ENCODE data around the gene SLC2A3.
"Not testable (repeated sequence)": the region's sequence is repeated elsewhere in the genome, so short reads cannot be mapped to it uniquely, and the experiment has no call there.

SLC2A3 gene

GRCh38 chr12:7915661-7916403, 20.2 kb downstream of the SLC2A3 start:
- no peak for DNase-seq

- DNase-seq = not testable (repeated sequence)
Observed at GRCh38 chr12:7910106-7910505, 25.9 kb downstream of the SLC2A3 start.

- peak; percentile 40 for DNase-seq
Observed at GRCh38 chr12:7907009-7907408, 29.0 kb downstream of the SLC2A3 start.

GRCh38 chr12:7906303-7906702, 29.7 kb downstream of the SLC2A3 start:
- DNase-seq = not testable (repeated sequence)

- DNase-seq = peak; percentile 27
Observed at GRCh38 chr12:7905600-7906125, 30.3 kb downstream of the SLC2A3 start.

GRCh38 chr12:7905071-7905470, 30.9 kb downstream of the SLC2A3 start:
- DNase-seq = peak; percentile 82

- not testable (repeated sequence) for DNase-seq
Observed at GRCh38 chr12:7902416-7902815, 33.6 kb downstream of the SLC2A3 start.

- no peak for DNase-seq
Observed at GRCh38 chr12:7899755-7900154, 36.2 kb downstream of the SLC2A3 start.

- not testable (repeated sequence) for DNase-seq
Observed at GRCh38 chr12:7896726-7897125, 39.3 kb downstream of the SLC2A3 start.

- no peak for DNase-seq
Observed at GRCh38 chr12:7892186-7892980, 43.6 kb downstream of the SLC2A3 start.

GRCh38 chr12:7884689-7885088, 51.3 kb downstream of the SLC2A3 start:
- no peak for DNase-seq

- DNase-seq = not testable (repeated sequence)
Observed at GRCh38 chr12:7881736-7882120, 54.3 kb downstream of the SLC2A3 start.

GRCh38 chr12:7880952-7881735, 54.8 kb downstream of the SLC2A3 start:
- not testable (repeated sequence) for DNase-seq

- no peak for DNase-seq
Observed at GRCh38 chr12:7879246-7879645, 56.7 kb downstream of the SLC2A3 start.

- no peak for DNase-seq
Observed at GRCh38 chr12:7877420-7877819, 58.6 kb downstream of the SLC2A3 start.

GRCh38 chr12:7872566-7873319, 63.2 kb downstream of the SLC2A3 start, which contains the start of gene SLC2A14:
SLC2A14 (minus strand) TSS chr12:7872915; CDS start chr12:7869880, 3,035 bp downstream.
- no peak for DNase-seq

- no peak for DNase-seq
Observed at GRCh38 chr12:7870335-7870734, 65.7 kb downstream of the SLC2A3 start.

Data from NCI-H82 (cell line).